Rectal smooth muscle tissue (tissue), 1 donor: ENCODE measurements around the gene TBC1D19.

Source experiments
- H3K27ac ChIP-seq: one replicate; pipeline ENCODE4 v1.7.0; 2013; ENCODE audit warnings: low read depth, low read length, inconsistent platforms
- H3K27me3 ChIP-seq: one replicate; pipeline ENCODE4 v1.7.0; 2013; ENCODE audit warnings: low read length; ENCODE audit not compliant: control insufficient read depth, insufficient read depth
- H3K36me3 ChIP-seq: one replicate; pipeline ENCODE4 v1.7.0; 2013; ENCODE audit warnings: low read length; ENCODE audit not compliant: control insufficient read depth, insufficient read depth
- H3K4me1 ChIP-seq: one replicate; pipeline ENCODE4 v1.7.0; 2013; ENCODE audit warnings: low read length; ENCODE audit not compliant: control insufficient read depth, insufficient read depth
- H3K4me3 ChIP-seq: one replicate; pipeline ENCODE4 v1.7.0; 2013; ENCODE audit warnings: low read length
- H3K9ac ChIP-seq: one replicate; pipeline ENCODE4 v1.7.0; 2013; ENCODE audit warnings: low read length

The TBC1D19 gene

GRCh38 chr4:26792639-26793038 lies 208.8 kb downstream of the TBC1D19 start:
- H3K27me3 ChIP-seq: no peaks in the 10 kb centered on the region
- H3K4me1 ChIP-seq: no peaks in the 10 kb centered on the region
- H3K36me3 ChIP-seq: no peaks in the 10 kb centered on the region
- no peak overlapping the region for H3K27ac ChIP-seq
- H3K4me3 ChIP-seq: no peak overlapping the region
- H3K9ac ChIP-seq: no peak overlapping the region

DNA sequence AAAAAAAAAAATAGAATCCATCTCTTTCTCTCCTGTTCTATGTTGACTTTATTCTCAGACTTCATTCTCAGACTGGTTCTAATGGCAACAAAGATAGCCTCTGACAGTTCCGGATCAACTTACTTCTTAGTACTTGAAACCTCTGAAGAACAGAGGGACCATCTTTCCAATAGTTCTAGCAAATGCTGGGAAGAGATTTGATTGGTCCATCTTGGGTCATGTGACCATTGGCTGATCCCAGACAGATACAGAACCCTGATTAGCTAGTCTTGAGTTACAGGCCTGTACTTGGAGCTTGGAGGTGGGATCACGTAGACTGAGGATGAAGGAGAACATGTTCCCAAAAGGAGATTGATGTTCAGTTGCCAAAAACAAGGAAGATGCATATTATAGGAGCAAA lies 209.9 kb downstream of the TBC1D19 start:
- Histone ChIP-seq H3K9ac (no peak overlapping the region), H3K4me3 (no peak overlapping the region), H3K4me1 (no peaks in the 10 kb centered on the region), H3K27me3 (no peaks in the 10 kb centered on the region), H3K27ac (no peak overlapping the region), H3K36me3 (no peaks in the 10 kb centered on the region)

DNA sequence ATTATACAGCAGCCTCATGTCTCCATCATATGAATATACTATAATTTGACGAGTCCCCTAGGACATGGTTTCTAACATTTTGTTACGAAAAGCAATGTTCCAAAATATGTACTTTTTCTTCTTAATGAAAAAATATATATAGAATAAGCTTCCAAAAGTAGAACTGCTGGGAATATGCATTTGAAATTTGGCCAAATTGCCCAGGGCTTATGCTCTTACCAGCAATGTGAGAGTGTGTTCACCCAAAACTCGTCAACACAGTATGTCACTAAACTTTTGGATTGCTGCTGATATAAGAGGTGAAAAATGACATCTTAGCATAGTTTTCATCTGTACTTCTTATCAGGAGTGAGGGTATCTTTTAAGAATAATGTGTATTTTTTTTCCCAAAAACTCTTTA lies 212.2 kb downstream of the TBC1D19 start:
- Histone ChIP-seq H3K27me3 (no peaks in the 10 kb centered on the region), H3K36me3 (no peaks in the 10 kb centered on the region), H3K4me3 (no peak overlapping the region), H3K9ac (no peak overlapping the region), H3K4me1 (no peaks in the 10 kb centered on the region), H3K27ac (no peak overlapping the region)

DNA sequence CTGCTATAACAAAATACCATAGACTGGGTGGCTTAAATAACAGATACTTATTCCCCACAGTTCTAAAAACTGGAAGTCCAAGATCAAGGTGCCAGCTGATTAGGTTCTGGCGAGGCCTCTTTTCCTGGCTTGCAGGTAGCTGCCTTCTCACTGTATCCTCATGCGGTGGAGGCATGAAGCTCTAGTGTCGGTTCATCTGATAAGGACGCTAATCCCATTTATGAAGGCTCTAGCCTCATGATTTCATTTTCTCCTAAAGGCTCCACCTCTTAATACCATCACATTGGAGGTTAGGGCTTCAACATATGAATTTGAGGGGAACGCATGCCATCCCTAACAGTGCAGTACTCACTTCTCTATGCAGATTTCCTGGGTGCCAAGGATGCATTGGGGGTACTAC lies 218.9 kb downstream of the TBC1D19 start:
- Histone ChIP-seq H3K4me3 (no peak overlapping the region), H3K4me1 (no peaks in the 10 kb centered on the region), H3K27ac (no peak overlapping the region), H3K9ac (no peak overlapping the region), H3K27me3 (no peaks in the 10 kb centered on the region), H3K36me3 (no peaks in the 10 kb centered on the region)

GRCh38 chr4:26803211-26803861 lies 219.5 kb downstream of the TBC1D19 start:
- Histone ChIP-seq H3K36me3 (no peaks in the 10 kb centered on the region), H3K9ac (no peak overlapping the region), H3K4me1 (no peaks in the 10 kb centered on the region), H3K4me3 (no peak overlapping the region), H3K27me3 (no peaks in the 10 kb centered on the region), H3K27ac (no peak overlapping the region)

- H3K4me3 ChIP-seq: peak overlapping the region; percentile 1
- no peak overlapping the region for H3K9ac ChIP-seq
- H3K36me3 ChIP-seq: no peaks in the 10 kb centered on the region
- no peaks in the 10 kb centered on the region for H3K4me1 ChIP-seq
- no peaks in the 10 kb centered on the region for H3K27me3 ChIP-seq
- H3K27ac ChIP-seq: no peak overlapping the region
Measured at GRCh38 chr4:26804451-26804850, 220.6 kb downstream of the TBC1D19 start.

DNA sequence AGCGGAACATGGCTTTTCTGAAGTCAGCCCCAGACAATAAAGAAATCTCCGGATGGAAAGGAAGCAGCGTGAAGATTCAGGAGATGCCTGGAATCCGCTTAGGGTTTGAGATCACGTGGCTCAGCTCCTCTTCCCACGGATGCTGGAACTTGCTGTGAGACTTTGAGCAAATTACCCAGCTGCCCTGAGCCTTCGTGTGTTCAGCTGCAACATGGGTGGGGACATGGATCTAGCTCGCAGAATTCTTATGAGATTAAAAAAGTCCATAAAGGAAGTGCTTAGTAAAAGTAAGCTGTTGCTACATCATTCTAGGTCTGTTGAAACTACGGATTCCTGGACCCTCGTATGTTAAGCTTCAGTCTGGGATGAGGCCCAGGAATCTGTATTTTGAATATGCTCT lies 221.0 kb downstream of the TBC1D19 start:
- H3K4me3 ChIP-seq: peak overlapping the region; percentile 1
- H3K27ac ChIP-seq: no peak overlapping the region
- no peaks in the 10 kb centered on the region for H3K27me3 ChIP-seq
- H3K9ac ChIP-seq: no peak overlapping the region
- no peaks in the 10 kb centered on the region for H3K4me1 ChIP-seq
- no peaks in the 10 kb centered on the region for H3K36me3 ChIP-seq
